ENCODE results near the gene SEZ6L2. TPM values are rescaled to one million over a fixed set of nuclear protein-coding genes. Genes with fewer than 3 reads are reported as not detected.
A peak's percentile ranks its signal among the peaks of the same experiment; 100 is the strongest.

The SEZ6L2 gene
- total and polyA plus RNA-seq, 9 of the 15 experiments (the other 6 are each of a cell fraction or from before 2014, with no cell fraction given), result 0.10 to 2.1 (median 0.72) TPM

DNA sequence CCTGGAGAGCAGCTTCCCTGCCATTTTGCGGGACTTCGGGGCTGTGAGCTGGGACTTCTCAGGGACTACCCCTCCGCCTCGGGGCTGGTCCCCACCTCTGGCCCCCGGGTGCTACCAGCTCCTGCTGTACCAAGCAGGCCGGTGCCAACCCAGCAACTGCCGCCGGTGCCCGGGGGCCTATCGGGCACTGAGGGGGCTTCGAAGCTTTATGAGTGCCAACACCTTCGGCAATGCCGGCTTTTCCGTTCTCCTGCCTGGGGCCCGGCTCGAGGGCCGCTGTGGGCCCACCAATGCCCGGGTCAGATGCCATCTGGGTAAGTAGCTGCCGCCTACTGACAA lies 2.2 kb upstream of the SEZ6L2 start:
- Histone ChIP-seq H3K4me3 (no peak overlapping the region), H2AFZ (ENCODE audit: low read depth, low read length) (no peak overlapping the region), H3K79me2 (ENCODE audit: control insufficient read depth, insufficient read depth, low read length) (no peaks in the 10 kb centered on the region), H3K4me1 (replicated peaks in 1 of 2; ENCODE audit: control insufficient read depth in 2 of 2, insufficient read depth in 2 of 2, low read length in 2 of 2) (peaks cover 0 to 36% of the 10 kb centered on the region in 2 experiments; a peak in 3 of 5 replicates), H3K9me1 (ENCODE audit: control insufficient read depth, insufficient read depth, low read length) (peaks cover 3% of the 10 kb centered on the region), H3K4me2 (ENCODE audit: insufficient read depth, low read length) (no peak overlapping the region), H3K27ac (ENCODE audit: extremely low read depth, low read depth, low read length) (no peak overlapping the region), H3K9ac (ENCODE audit: insufficient read depth in 1 of 2, low read depth in 2 of 2, low read length in 2 of 2) (no peak overlapping the region), H3K27me3 (ENCODE audit: control insufficient read depth in 2 of 2, insufficient read depth in 2 of 2, low read length in 2 of 2) (peaks cover 9 to 17% of the 10 kb centered on the region in 2 experiments), H3K36me3 (ENCODE audit: control insufficient read depth, insufficient read depth, low read length) (no peaks in the 10 kb centered on the region), H4K20me1 (replicated peaks; ENCODE audit: control insufficient read depth, insufficient read depth, low read length) (peaks cover 9% of the 10 kb centered on the region; the same call in 1 of the 2 replicates), H3K9me3 (replicated peaks; ENCODE audit: control insufficient read depth, insufficient read depth, low read depth, low read length) (no peaks in the 10 kb centered on the region)
- in situ Hi-C loops (cut with MboI), result no loop called here
- ATAC-seq (no peak), FAIRE-seq (no peak), DNase-seq (ENCODE audit: extremely low read depth in 1 of 4, low spot score in 3 of 4) (no peak)
- TF ChIP-seq PYGO2 (tag; IDR thresholded peaks at IDR 0.05) (no peak), MCM5 (IDR thresholded peaks at IDR 0.05; ENCODE audit: low read depth) (no peak), CBX5 (IDR thresholded peaks at IDR 0.05; ENCODE audit: borderline replicate concordance, low read depth) (no peak)
- intact Hi-C loops (cut with micrococcal nuclease), result no loop called here
- no TSS peak for BruUV-seq (replicated peaks)
- POLR2A ChIA-PET, result interaction anchor here (0.6 to 1.8 kb wide), 5 partner anchors 9 to 210 kb away, joined by 3 to 5 read pairs (median 3); partner anchors contain the start of gene TAOK2
- 31% methylated on average over 19 of the region's 19 CpGs for WGBS (ENCODE audit: insufficient coverage, low coverage, missing lambda C conversion rate)
- CTCF ChIA-PET (ENCODE audit: low intra/inter-chr PET ratio), result no interaction called here

DNA sequence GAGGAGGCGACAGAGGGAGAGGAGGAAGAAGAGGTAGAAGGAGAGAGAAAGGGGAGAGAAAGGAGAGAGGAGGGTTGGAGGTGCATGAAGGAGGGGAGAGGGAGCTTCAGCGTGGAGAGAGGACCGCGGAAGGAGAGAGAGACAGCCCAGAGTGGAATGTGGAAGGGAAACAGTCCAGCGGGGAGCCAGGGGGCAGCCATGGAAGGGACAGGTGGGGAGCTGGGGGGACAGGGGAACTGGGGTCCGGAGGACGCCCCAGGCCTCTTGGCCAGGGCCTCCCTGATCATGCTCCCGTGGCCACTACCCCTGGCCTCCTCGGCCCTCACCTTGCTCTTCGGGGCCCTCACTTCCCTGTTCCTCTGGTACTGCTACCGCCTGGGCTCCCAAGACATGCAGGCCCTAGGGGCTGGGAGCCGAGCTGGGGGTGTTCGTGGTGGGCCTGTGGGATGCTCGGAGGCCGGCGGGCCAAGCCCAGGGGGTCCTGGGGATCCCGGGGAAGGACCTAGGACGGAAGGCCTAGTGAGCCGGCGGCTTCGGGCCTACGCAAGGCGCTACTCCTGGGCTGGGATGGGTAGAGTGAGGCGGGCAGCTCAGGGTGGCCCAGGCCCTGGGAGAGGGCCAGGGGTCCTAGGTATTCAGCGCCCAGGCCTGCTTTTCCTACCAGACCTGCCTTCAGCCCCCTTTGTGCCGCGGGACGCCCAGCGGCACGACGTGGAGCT lies 1.7 kb upstream of the SEZ6L2 start:
- Histone ChIP-seq H3K4me2 (ENCODE audit: insufficient read depth, low read length) (peak overlapping the region; percentile 74; the same call in 1 of the 2 replicates), H3K9ac (ENCODE audit: insufficient read depth in 1 of 2, low read depth in 2 of 2, low read length in 2 of 2) (no peak overlapping the region), H3K9me3 (replicated peaks; ENCODE audit: control insufficient read depth, insufficient read depth, low read depth, low read length) (no peaks in the 10 kb centered on the region), H4K20me1 (replicated peaks; ENCODE audit: control insufficient read depth, insufficient read depth, low read length) (peaks cover 9% of the 10 kb centered on the region; the same call in 1 of the 2 replicates), H3K4me1 (replicated peaks in 1 of 2; ENCODE audit: control insufficient read depth in 2 of 2, insufficient read depth in 2 of 2, low read length in 2 of 2) (peaks cover 0 to 35% of the 10 kb centered on the region in 2 experiments; a peak in 3 of 5 replicates), H3K79me2 (ENCODE audit: control insufficient read depth, insufficient read depth, low read length) (no peaks in the 10 kb centered on the region), H3K27me3 (ENCODE audit: control insufficient read depth in 2 of 2, insufficient read depth in 2 of 2, low read length in 2 of 2) (peaks cover 9 to 17% of the 10 kb centered on the region in 2 experiments), H3K4me3 (no peak overlapping the region; the same call in 1 of the 2 replicates), H3K9me1 (ENCODE audit: control insufficient read depth, insufficient read depth, low read length) (peaks cover 3% of the 10 kb centered on the region), H3K27ac (ENCODE audit: extremely low read depth, low read depth, low read length) (no peak overlapping the region), H3K36me3 (ENCODE audit: control insufficient read depth, insufficient read depth, low read length) (no peaks in the 10 kb centered on the region), H2AFZ (ENCODE audit: low read depth, low read length) (0 out of 2 replicates have a peak overlapping the region, but pooled peaks have one; percentile 68)
- TF ChIP-seq, protein P1, sequence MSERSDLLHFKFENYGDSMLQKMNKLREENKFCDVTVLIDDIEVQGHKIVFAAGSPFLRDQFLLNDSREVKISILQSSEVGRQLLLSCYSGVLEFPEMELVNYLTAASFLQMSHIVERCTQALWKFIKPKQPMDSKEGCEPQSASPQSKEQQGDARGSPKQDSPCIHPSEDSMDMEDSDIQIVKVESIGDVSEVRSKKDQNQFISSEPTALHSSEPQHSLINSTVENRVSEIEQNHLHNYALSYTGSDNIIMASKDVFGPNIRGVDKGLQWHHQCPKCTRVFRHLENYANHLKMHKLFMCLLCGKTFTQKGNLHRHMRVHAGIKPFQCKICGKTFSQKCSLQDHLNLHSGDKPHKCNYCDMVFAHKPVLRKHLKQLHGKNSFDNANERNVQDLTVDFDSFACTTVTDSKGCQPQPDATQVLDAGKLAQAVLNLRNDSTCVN (CRISPR knock-in tag; IDR thresholded peaks at IDR 0.05), result 0 out of 2 replicates have a peak, but pooled peaks have one; percentile 47
- no peak for TF ChIP-seq RBM15 (IDR thresholded peaks at IDR 0.05; ENCODE audit: insufficient read depth, low read length)
- no peak for TF ChIP-seq ZSCAN29 (IDR thresholded peaks at IDR 0.05)
- TF ChIP-seq FOXM1 (IDR thresholded peaks at IDR 0.05; ENCODE audit: low read depth), result no peak
- no peak for TF ChIP-seq FOXM1 (CRISPR knock-in tag; IDR thresholded peaks at IDR 0.05; ENCODE audit: low read depth)
- TF ChIP-seq ZNF311 (CRISPR knock-in tag; IDR thresholded peaks at IDR 0.05), result no peak
- no peak for TF ChIP-seq KLF6 (CRISPR knock-in tag; IDR thresholded peaks at IDR 0.05; ENCODE audit: borderline replicate concordance)
- WGBS (ENCODE audit: insufficient coverage, low coverage, missing lambda C conversion rate), result 42% methylated on average over 13 of the region's 31 CpGs
- POLR2A ChIA-PET, result interaction anchor here (0.6 to 1.8 kb wide), 6 partner anchors 10 to 210 kb away, joined by 3 to 5 read pairs (median 4); partner anchors contain the start of gene TAOK2
- no peak for ATAC-seq
- DNase-seq (ENCODE audit: extremely low read depth in 1 of 4, low spot score in 3 of 4), result no peak
- CTCF ChIA-PET (ENCODE audit: low intra/inter-chr PET ratio), result no interaction called here
- in situ Hi-C loops (cut with MboI), result no loop called here
- no TSS peak for BruUV-seq (replicated peaks)
- intact Hi-C loops (cut with micrococcal nuclease), result no loop called here
- no peak for FAIRE-seq

Data from K562 (cell line).